HG02970 (cell line): Measurements from ENCODE around the gene PDLIM5.
"Not testable (repeated sequence)": the region's sequence is repeated elsewhere in the genome, so short reads cannot be mapped to it uniquely, and the experiment has no call there.

ENCODE experiments used
- ATAC-seq: cut with Tn5 transposase; IDR thresholded peaks from one replicate; pipeline ENCODE4 v1.9.1; 2021; ENCODE audit warnings: mild to moderate bottlenecking, moderate library complexity, moderate number of reproducible peaks; ENCODE audit not compliant: unreplicated experiment, low FRiP score

PDLIM5 gene

DNA sequence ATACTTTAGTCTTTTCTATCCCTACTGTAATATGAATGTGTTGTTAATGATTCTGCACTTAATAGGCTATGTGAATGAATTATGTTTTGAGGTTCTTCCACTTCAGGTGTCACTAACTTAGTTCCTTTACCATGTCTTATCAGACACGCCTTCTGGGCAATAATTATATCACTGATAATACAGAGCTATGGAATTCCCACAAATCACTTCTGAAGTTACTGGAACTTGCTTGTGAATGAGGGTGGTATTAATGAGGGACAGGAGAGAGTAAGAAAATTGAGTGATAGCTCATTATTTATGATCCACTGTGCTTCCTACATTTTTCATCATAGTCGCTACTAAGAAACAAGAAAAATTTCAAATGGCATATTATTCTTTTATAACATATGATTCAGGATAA, 130.0 kb downstream of the PDLIM5 start:
- ATAC-seq, result no peak

DNA sequence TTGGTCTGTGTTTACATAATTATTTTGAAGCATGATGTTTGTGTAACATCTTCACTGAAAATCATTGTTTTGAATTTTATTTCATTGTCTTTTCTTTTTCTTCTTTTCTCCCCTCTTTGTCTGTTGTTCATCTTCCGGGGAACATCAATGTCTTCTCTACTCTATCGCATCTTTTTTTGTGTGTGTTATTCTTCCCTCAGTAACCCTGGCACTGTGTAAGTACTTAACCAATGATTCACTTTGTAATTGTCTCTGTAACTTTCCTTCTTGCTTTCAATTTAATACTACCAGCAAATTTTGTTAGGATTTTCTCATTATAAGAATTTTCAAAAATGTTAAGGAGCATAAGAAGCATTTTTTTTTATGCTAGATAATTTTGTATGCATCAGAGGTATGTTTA, 130.8 kb downstream of the PDLIM5 start:
- no peak for ATAC-seq

DNA sequence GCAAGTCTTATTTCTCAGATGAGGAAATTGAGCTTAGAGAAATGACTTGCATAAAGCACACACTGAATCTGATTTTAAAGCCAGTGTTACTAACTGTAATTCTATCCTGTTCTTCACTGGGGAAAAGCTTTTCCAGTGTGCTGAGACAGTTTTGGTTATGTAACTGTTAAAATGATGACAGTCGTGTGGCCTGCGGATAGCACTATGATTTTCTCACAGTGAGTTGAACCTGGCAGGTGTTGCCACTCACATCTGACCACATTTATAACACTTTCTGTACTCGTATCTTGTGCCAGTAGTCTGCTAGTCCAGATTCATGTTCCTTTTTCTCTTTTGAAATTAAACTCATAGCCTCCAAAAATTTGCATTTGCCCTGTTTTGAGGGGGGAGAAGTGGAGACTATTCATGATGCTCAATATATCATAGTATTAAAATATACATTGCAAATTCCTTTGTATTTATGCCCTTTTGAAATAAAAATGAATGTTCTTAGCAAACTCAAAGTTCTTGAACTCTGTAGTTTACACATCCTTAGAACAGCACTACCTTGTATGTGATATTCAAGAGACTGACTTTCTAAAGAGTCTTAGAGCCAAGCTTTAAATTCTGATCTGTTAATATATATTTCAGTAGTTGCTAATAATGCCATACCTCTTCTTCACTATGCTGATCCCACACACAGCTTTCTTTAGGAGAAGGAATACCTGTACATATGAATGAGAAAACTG, 132.3 kb downstream of the PDLIM5 start:
- ATAC-seq, result no peak

DNA sequence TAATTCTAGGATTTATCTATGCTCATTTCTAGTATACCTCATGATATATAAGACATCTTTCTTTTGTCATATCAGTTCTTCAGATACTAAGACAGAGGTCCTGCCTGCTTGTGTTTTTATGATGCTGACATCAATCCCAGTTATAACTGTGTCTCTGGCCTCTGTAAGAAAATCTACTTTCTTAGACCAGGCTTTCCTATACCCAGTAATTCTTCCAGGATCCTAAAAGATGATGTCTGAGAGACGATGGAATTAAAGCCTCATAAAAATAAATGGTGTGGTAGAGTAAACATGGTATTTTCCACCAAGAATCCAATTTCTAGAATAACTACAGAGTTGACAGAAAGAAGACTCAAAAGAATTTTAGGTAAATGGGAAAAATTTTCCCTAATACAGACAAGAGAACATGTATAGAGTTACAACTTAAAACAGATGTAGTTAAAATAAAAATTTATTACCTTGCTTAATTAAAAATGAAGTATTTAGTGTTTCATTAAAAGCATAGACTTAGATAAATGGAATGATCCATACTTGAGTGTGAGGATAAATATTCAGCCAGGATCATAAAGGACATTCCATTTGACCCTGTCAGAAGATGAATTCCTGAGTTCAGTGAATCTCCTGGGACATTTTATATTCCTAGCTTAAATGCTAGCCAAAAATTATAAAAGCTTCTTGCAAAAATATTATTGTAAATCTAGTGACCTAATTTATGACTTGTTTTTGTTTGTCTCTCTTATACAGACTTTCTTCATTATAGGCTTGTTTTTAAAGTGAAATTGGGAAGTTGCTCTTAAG, 137.4 kb downstream of the PDLIM5 start:
- ATAC-seq, result no peak

DNA sequence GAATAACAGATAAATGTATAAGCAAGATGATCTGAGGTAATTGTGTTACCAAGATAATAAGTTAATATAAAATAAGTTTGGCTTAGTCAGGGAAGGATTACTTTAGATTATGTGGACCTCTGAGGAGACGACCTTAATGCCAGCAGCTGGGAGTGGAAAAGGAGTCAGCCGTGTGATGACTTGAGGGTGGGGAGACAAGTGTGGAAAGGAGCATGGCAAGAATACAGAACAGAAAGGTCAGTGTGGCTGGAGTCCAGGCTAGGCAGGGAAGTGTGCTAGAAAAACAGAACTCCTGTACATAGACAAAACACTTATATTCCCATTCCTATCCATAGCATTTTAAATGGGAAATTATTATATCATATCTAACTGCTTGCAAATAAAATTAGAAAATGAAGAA, 138.8 kb downstream of the PDLIM5 start:
- ATAC-seq, result no peak

DNA sequence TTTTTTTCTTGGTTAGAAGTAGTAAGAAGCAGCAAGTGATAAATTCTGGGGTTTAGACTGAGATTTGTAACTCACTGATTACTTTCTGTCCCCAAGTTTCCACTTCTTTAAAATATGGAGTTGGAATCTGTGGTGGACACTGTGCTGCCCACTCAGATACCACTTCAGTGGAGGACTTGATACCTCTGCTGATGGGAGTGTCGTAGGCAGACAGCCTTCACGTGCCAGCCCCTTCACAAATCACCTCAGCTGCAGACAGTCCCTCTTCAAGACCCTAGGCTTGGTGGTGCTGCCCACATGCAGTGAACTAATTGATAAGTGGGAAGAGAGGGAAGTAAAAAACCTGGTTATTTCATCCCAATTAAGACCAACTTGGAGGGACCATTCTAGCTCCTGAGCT, 139.5 kb downstream of the PDLIM5 start:
- ATAC-seq, result no peak

DNA sequence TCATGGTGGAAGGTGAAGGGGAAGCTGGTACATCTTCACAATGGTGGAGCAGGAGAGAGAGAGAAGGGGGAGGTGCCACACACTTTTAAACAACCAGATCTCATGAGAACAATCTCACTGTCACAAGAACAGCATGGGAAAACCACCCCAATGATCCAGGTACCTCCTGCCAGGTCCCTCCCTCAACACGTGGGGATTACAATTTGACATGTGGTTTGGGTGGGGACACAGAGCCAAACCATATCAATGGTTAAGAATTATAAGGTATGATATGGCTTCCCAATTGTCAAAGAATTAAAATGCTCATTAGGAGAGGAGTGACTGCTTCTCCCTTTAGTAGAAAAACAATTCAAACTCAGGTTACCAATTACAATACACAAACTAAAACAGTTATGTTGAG, 143.3 kb downstream of the PDLIM5 start:
- ATAC-seq, result no peak

DNA sequence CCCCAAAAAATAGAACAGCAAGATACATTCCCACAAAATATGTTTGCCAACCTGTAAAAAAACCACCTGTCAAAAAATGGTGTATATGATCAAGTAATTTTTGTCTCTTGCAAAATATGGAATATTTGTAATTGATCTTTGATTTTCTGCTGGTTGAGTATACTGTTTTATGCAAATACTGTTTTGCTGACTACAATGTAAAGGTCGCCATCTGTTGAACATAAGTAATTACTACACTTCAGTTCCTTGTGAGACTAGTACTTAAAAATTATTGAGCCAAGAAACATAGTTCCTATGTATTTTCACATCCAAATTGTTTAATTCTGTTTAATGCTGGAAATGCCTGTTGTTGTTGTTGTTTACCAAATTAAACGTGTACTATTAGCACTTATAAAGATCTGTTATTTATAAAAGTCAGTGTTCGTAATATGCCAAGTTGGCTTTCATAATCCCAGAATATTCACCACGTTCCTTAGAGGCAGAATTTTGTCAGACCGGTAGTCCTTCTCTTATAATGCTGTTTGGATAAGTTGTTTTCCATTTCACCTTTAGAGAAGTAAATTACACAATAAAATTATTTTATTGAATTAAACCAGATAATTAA, 144.2 kb downstream of the PDLIM5 start:
- peak; percentile 51 for ATAC-seq

DNA sequence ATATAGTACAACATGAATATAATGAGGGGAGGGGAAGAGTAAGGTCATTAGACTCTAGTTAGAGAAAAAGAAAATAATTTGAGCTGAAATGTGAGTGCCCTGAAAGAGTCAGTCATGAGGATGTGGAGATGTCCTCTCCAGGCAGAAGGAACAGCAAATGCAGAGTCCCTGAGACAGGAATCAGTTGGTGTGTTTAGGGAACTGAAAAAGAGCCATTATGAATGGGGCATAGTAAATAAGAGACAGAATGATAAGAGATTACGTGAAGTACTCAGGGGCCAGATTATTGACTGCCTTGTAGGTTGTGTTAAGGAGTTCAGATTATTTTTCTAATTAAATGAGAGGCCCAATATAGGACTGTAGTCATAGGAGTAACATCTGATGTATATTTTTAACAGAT, 147.0 kb downstream of the PDLIM5 start:
- ATAC-seq, result no peak

DNA sequence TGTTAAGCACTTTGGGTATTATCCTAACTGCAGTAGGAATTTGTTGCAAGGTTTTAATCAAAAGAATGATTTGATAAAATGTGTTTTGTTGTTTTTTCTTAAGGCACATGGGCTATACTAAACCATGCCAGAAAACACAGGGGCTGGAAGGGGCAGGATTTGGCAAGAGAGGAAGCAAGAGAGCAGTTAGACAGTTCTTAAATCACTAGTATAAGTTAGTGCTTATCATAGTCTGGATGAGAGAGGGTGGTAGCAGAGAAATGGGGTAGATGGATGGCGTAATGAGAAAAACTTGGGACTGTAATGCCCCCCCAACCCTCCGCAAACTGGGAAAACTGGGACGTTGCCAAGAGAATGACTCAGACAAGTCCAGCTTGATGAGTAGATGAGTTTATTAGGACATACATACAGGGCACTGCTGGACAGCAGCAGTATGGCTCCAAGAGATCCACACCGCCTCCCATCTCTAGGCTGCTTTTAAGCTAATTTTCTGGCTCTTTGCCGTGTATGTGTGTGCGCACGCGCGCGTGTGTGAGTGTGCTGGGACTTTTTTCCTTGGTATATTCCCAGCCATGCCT, 151.5 kb downstream of the PDLIM5 start:
- no peak for ATAC-seq

DNA sequence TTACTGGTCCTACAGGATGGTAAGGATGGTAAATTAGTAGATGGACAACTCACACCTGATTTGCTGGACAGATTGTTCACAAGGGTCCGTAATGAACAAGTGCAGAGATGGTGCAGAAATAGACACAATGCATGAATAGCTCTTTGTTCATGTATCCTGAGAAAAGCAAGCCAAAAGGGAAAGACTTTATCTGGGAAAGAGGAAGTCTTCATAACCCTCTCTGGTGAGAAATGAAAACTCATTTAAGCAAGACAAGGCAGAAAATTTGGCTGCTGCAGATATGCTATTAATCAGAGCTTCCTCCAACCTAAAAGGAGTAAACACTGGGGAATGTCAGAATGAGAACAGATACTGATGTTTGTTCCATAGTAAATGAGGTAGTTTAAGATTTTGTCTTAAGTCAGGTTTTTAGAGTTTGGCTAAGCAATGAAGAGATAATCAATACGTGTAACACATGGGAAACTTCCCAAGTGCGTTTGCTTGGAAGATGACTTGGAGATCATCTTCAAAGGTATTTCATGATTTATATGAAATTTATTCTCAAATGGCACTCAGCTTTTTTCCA, 153.6 kb downstream of the PDLIM5 start:
- no peak for ATAC-seq

DNA sequence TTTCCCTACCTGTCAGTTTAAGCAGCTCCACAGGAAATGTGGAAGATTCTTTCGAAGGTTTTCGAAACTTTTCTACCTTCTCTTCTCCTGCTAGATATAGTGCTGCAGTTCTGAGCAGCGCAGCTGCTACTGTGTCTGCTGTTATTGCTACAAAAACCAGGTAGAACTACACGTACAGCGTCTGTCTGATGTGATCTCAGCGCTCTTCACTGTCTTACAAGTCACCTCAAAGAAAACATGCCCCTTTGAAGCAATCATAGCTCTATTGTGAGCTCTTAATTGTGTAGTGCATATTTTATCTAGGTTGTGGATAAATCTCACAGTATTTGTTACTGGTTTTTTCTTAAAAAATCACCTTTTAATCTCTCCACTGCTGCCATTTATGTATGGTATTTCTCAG, 158.4 kb downstream of the PDLIM5 start:
- no peak for ATAC-seq

DNA sequence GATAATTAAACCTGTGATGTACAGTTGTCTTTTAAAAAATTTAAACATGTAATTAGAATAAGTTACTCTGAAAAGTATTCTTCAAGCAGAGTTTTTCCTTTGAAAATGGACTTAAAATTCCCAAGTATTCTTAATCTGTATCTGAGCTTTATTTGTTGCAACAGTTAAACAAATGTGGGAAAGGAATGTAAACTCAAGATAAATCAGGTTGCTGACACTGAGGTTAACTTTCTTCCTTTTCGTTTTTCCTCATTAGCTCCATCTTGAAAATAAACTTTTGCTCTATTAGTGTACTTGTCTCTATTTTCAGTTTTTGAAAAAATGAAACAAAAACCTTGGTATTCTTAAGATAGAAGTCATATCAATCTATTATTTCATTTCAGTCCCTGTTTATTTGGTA, 161.5 kb downstream of the PDLIM5 start:
- ATAC-seq, result no peak

DNA sequence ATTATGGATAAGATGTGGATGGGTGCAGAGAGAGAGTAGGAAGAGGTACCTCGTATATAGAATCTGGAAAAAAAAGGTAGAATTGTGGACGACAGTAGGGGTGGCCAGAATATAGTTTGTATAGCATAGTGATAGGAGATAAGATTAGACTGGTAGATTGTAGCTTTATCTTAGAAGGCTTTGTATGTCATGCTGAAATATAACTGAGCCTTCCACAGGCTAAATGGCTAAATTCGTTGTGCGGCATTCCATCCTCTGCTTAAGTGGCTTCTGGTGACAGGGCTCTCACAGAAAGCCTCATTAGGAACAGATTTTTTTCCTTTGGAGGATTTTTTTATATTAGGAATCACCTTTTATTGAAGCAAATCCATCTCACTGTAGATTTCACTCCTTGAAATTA, 163.7 kb downstream of the PDLIM5 start:
- ATAC-seq, result no peak

DNA sequence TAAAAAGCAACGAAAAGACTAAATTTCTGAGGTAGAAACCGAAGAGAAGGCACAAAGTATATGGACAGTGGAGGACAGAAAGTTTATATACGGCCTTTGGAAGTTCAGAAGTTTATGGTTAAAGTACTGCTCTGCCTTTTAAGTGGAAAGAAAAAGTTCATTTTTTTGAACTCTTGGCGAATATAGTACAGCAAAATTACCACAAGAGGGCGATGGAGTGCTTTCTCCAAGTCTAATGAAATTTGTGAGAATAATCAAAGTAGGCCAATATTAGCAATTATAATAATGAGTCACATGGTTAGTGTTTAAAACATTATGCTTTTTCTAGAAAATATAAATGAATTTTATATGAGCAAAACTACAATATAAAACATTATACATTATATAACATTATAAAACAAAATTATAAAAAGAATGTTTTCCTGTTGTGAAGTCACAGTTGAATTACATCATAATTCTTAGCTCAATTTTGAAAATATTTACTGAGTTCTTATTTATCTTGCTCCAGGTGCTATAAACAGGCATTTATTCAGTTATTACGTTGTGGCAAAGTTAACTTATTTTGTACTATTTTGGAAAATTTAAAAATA, 169.8 kb downstream of the PDLIM5 start:
- ATAC-seq, result no peak

DNA sequence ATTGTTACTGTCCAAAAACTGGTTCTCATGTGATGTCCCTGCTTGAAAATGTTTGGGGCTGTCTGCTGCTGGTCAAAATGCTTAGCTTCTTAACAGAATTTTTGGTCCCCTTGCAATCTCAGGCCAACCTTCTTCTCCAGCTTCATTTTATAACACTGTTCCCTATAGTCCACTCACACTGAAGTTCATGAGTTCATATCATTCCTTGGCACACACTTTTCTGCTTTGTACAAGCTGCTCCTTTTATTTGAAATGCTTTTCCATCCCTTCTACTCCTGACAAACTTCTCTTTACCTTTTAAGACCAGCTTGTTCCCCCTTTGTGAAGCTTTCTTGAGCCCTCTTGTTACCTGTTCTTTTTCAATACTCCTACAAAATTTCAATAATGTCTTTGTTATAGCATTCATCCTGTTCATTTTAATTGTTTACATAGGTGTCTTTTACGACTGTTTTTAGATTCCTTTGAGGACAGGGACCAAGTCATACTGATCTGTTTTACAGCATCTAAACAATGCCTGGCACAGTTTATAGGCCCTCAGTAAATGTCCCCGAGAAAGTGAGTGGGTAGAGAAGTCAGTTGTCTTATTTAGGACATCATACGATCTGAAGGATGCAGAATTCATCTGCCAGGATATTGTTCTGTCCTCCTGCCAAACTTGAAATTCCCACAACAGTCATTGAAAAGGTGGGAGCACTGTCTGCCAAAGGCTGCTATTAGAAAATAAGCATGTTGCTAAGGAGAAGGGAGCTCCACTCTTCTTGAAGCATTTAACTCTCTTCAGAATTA, 171.6 kb downstream of the PDLIM5 start:
- no peak for ATAC-seq

DNA sequence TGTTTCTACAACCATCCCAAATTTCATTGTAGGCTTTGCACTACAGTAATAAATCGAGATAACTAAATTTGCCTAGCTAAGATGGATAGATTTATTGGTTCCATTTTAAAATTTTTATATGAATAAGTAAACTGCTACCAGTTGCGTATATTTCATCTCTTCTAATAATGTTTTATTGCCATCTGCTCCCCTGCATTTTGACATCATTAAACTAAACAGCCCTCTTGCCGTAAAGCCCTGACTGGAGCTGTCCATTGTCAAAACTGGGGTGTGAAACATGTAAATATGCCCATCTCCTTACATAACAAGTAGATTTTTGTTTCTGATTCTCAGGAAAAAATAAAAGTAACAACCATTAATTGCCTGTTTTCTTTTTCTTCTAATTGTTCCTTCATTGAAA, 175.2 kb downstream of the PDLIM5 start:
- ATAC-seq, result no peak

DNA sequence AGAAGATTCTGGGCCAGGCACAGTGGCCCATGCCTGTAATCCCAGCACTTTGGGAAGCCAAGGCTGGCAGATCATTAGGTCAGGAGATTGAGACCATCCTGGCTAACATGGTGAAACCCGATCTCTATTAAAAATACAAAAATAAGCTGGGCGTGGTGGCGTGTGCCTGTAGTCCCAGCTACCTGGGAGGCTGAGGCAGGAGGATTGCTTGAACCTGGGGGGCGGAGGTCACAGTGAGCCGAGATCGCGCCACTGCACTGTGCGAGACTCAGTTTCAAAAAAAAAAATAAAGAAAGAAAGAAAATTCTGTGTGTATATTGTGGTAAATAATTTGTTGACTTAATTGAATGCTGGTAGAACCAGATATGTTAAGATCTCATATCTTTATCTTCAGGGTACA, 177.3 kb downstream of the PDLIM5 start:
- ATAC-seq, result not testable (repeated sequence)

DNA sequence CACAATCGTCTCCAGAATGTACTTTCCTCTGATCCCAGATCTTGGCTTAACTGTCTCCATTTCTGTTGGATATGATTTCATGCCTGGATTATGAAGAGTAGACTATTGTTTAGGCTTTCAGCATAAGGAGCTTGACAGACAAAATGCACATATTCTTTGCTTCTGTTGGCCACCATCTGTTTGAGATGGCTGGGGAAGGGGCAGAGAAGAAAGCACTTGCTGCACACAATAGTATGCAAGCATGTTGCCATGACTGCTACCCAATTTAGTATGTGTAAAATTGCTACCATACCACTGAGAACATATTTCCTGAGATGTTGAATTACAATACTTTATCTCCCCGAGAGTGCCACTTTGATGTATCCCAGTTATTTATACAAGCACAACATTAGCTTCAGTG, 178.1 kb downstream of the PDLIM5 start:
- no peak for ATAC-seq

DNA sequence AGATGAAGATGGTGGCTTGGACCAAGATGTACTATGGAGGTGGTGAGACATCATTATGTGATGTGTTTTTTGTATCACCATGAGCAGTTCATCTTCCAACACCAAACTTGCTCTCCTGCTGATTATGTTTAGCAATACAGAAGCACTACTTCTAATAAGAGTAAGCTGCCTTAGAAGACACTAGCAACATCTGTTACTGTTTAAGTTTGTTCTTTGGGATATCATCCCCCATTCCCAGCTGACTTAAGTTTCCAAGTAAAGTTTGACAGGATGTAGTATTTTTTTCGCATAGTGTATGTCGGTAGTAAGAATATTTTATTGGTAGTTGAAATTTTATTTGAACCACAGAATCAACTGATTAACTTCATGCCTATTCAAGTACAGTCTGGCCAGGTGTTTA, 182.5 kb downstream of the PDLIM5 start:
- no peak for ATAC-seq
